HUES48 (cell line): ENCODE data around the gene KMT5C.
"Not testable (repeated sequence)": the region's sequence is repeated elsewhere in the genome, so short reads cannot be mapped to it uniquely, and the experiment has no call there.

Experiments
- H3K27ac ChIP-seq: one replicate; pipeline ENCODE4 v1.7.0; 2013; ENCODE audit warnings: low read depth, low read length, inconsistent platforms
- H3K27me3 ChIP-seq: 2 replicates; pipeline ENCODE4 v1.6.1; 2013; ENCODE audit warnings: mild to moderate bottlenecking, low read length; ENCODE audit not compliant: control insufficient read depth, insufficient read depth
- H3K36me3 ChIP-seq: 2 replicates; pipeline ENCODE4 v1.6.1; 2013; ENCODE audit warnings: low read length; ENCODE audit not compliant: control insufficient read depth, insufficient read depth
- H3K4me1 ChIP-seq: 2 replicates; pipeline ENCODE4 v1.6.1; 2013; ENCODE audit warnings: mild to moderate bottlenecking, low read length; ENCODE audit not compliant: control insufficient read depth, insufficient read depth
- H3K4me3 ChIP-seq: 2 replicates; pipeline ENCODE4 v1.5.1; 2013; ENCODE audit warnings: mild to moderate bottlenecking, low read depth, low read length
- H3K9ac ChIP-seq: 2 replicates; pipeline ENCODE4 v1.6.1; 2013; ENCODE audit warnings: mild to moderate bottlenecking, low read depth, low read length, moderate library complexity
- H3K9me3 ChIP-seq: 2 replicates; pipeline ENCODE4 v1.6.1; 2013; ENCODE audit warnings: low read length; ENCODE audit not compliant: control insufficient read depth, insufficient read depth

The KMT5C gene

GRCh38 chr19:55319785-55320184 lies 19.9 kb upstream of the KMT5C start:
- no peaks in the 10 kb centered on the region for H3K27me3 ChIP-seq
- H3K9me3 ChIP-seq: no peaks in the 10 kb centered on the region
- H3K4me3 ChIP-seq: peak overlapping the region; percentile 48
- no peaks in the 10 kb centered on the region for H3K36me3 ChIP-seq
- H3K4me1 ChIP-seq: peaks cover 6% of the 10 kb centered on the region; the same call in 1 of the 2 replicates
- H3K27ac ChIP-seq: no peak overlapping the region
- H3K9ac ChIP-seq: no peak overlapping the region

- Histone ChIP-seq H3K36me3 (no peaks in the 10 kb centered on the region), H3K4me1 (peaks cover 6% of the 10 kb centered on the region; the same call in 1 of the 2 replicates), H3K9me3 (no peaks in the 10 kb centered on the region), H3K9ac (no peak overlapping the region), H3K4me3 (no peak overlapping the region), H3K27ac (no peak overlapping the region), H3K27me3 (no peaks in the 10 kb centered on the region)
These were observed 18.7 kb upstream of the KMT5C start for GRCh38 chr19:55320844-55321419.

- H3K9me3 ChIP-seq: no peaks in the 10 kb centered on the region
- no peaks in the 10 kb centered on the region for H3K27me3 ChIP-seq
- H3K36me3 ChIP-seq: no peaks in the 10 kb centered on the region
- no peak overlapping the region for H3K27ac ChIP-seq
- H3K4me1 ChIP-seq: peaks cover 6% of the 10 kb centered on the region; the same call in 1 of the 2 replicates
- H3K9ac ChIP-seq: no peak overlapping the region
- H3K4me3 ChIP-seq: no peak overlapping the region
These were observed 18.1 kb upstream of the KMT5C start for GRCh38 chr19:55321466-55322137.

GRCh38 chr19:55322204-55322885 lies 17.3 kb upstream of the KMT5C start:
- Histone ChIP-seq H3K27me3 (no peaks in the 10 kb centered on the region), H3K27ac (no peak overlapping the region), H3K9ac (no peak overlapping the region), H3K36me3 (no peaks in the 10 kb centered on the region), H3K9me3 (no peaks in the 10 kb centered on the region), H3K4me1 (peaks cover 6% of the 10 kb centered on the region; the same call in 1 of the 2 replicates), H3K4me3 (no peak overlapping the region)

GRCh38 chr19:55324662-55325061 lies 15.0 kb upstream of the KMT5C start:
- H3K27me3 ChIP-seq: no peaks in the 10 kb centered on the region
- no peaks in the 10 kb centered on the region for H3K9me3 ChIP-seq
- no peaks in the 10 kb centered on the region for H3K36me3 ChIP-seq
- no peak overlapping the region for H3K9ac ChIP-seq
- H3K27ac ChIP-seq: no peak overlapping the region
- H3K4me1 ChIP-seq: peaks cover 6% of the 10 kb centered on the region; the same call in 1 of the 2 replicates
- no peak overlapping the region for H3K4me3 ChIP-seq

GRCh38 chr19:55325172-55325571 lies 14.5 kb upstream of the KMT5C start, which contains the start of gene TMEM150B:
Gene TMEM150B (minus strand): TSS chr19:55325341. CDS start chr19:55321036, 4,305 bp downstream.
- Histone ChIP-seq H3K36me3 (no peaks in the 10 kb centered on the region), H3K4me3 (no peak within 1 kb of the TSS), H3K4me1 (peaks cover 2% of the 10 kb centered on the region; the same call in 1 of the 2 replicates), H3K9ac (no peak within 1 kb of the TSS), H3K9me3 (no peaks in the 10 kb centered on the region), H3K27ac (no peak within 1 kb of the TSS), H3K27me3 (no peaks in the 10 kb centered on the region)

- H3K4me1 ChIP-seq, H3K27me3 ChIP-seq, H3K27ac ChIP-seq, H3K9ac ChIP-seq, H3K36me3 ChIP-seq, H3K9me3 ChIP-seq, H3K4me3 ChIP-seq: not testable (repeated sequence)
These were observed 10.8 kb upstream of the KMT5C start for GRCh38 chr19:55328774-55329318.

- not testable (repeated sequence) for H3K9ac ChIP-seq, H3K4me1 ChIP-seq
These were observed 9.9 kb upstream of the KMT5C start for GRCh38 chr19:55329791-55330190.

GRCh38 chr19:55333870-55334269 lies 5.8 kb upstream of the KMT5C start:
- no peak overlapping the region for H3K9ac ChIP-seq
- no peaks in the 10 kb centered on the region for H3K27me3 ChIP-seq
- no peak overlapping the region for H3K27ac ChIP-seq
- peaks cover 3% of the 10 kb centered on the region; the same call in 1 of the 2 replicates for H3K4me1 ChIP-seq
- no peaks in the 10 kb centered on the region for H3K9me3 ChIP-seq
- H3K4me3 ChIP-seq: no peak overlapping the region
- H3K36me3 ChIP-seq: no peaks in the 10 kb centered on the region

More at GRCh38 chr19:55329791-55330190, 9.9 kb upstream of the KMT5C start:
- H3K4me3 ChIP-seq, H3K36me3 ChIP-seq, H3K27me3 ChIP-seq, H3K27ac ChIP-seq, H3K9me3 ChIP-seq: not testable (repeated sequence)

- no peak overlapping the region for H3K27ac ChIP-seq
- H3K27me3 ChIP-seq: no peaks in the 10 kb centered on the region
- H3K36me3 ChIP-seq: no peaks in the 10 kb centered on the region
- peaks cover 3% of the 10 kb centered on the region; the same call in 1 of the 2 replicates for H3K4me1 ChIP-seq
- H3K9me3 ChIP-seq: no peaks in the 10 kb centered on the region
- H3K9ac ChIP-seq: no peak overlapping the region
- H3K4me3 ChIP-seq: no peak overlapping the region
These were observed 3.6 kb upstream of the KMT5C start for GRCh38 chr19:55336101-55336500.
